ENCODE data around the gene RCAN2.

The RCAN2 gene

GRCh38 chr6:46476301-46476700 is 14.9 kb downstream of the RCAN2 start:
- no peak for TF ChIP-seq OSR1 (CRISPR knock-in tag; IDR thresholded peaks at IDR 0.05)
- no peak for TF ChIP-seq PPARA (CRISPR knock-in tag; IDR thresholded peaks at IDR 0.05; ENCODE audit: borderline replicate concordance)
- no peak for TF ChIP-seq BACH2 (CRISPR knock-in tag; IDR thresholded peaks at IDR 0.05; ENCODE audit: borderline replicate concordance)
- no peak for TF ChIP-seq ZFP30 (CRISPR knock-in tag; IDR thresholded peaks at IDR 0.05)
- TF ChIP-seq TCF4 (CRISPR knock-in tag; IDR thresholded peaks at IDR 0.05; ENCODE audit: borderline replicate concordance): no peak
- TF ChIP-seq ZC3H10 (CRISPR knock-in tag; IDR thresholded peaks at IDR 0.05): no peak
- no peak for TF ChIP-seq RARB (CRISPR knock-in tag; IDR thresholded peaks at IDR 0.05)
- TF ChIP-seq CSDC2 (CRISPR knock-in tag; IDR thresholded peaks at IDR 0.05): no peak
- no peak for TF ChIP-seq GLIS3 (CRISPR knock-in tag; IDR thresholded peaks at IDR 0.05)
- no peak for TF ChIP-seq ISL1 (CRISPR knock-in tag; IDR thresholded peaks at IDR 0.05)
- no peak for TF ChIP-seq ZNF70 (CRISPR knock-in tag; IDR thresholded peaks at IDR 0.05)
- no peak for TF ChIP-seq ARNTL (CRISPR knock-in tag; IDR thresholded peaks at IDR 0.05; ENCODE audit: borderline replicate concordance, low read depth)
- no peak for TF ChIP-seq ZNF565 (CRISPR knock-in tag; conservative IDR thresholded peaks at IDR 0.05; ENCODE audit: low read depth)
- no peak for ATAC-seq

- TF ChIP-seq ARNTL (CRISPR knock-in tag; IDR thresholded peaks at IDR 0.05; ENCODE audit: borderline replicate concordance, low read depth): no peak
- no peak for ATAC-seq
Observed at GRCh38 chr6:46473881-46474280, 17.4 kb downstream of the RCAN2 start.

GRCh38 chr6:46472243-46472642 is 19.0 kb downstream of the RCAN2 start:
- ATAC-seq: no peak
- TF ChIP-seq ESRRG (CRISPR knock-in tag; IDR thresholded peaks at IDR 0.05) (no peak), ZC3H10 (CRISPR knock-in tag; IDR thresholded peaks at IDR 0.05) (no peak), CSDC2 (CRISPR knock-in tag; IDR thresholded peaks at IDR 0.05) (no peak), ISL1 (CRISPR knock-in tag; IDR thresholded peaks at IDR 0.05) (no peak), ZNF565 (CRISPR knock-in tag; conservative IDR thresholded peaks at IDR 0.05; ENCODE audit: low read depth) (no peak), GLIS3 (CRISPR knock-in tag; IDR thresholded peaks at IDR 0.05) (no peak), ZNF70 (CRISPR knock-in tag; IDR thresholded peaks at IDR 0.05) (no peak), BACH2 (CRISPR knock-in tag; IDR thresholded peaks at IDR 0.05; ENCODE audit: borderline replicate concordance) (no peak), ARNTL (CRISPR knock-in tag; IDR thresholded peaks at IDR 0.05; ENCODE audit: borderline replicate concordance, low read depth) (no peak), TOX (CRISPR knock-in tag; IDR thresholded peaks at IDR 0.05; ENCODE audit: borderline replicate concordance) (no peak)
- TF ChIP-seq, protein P1, sequence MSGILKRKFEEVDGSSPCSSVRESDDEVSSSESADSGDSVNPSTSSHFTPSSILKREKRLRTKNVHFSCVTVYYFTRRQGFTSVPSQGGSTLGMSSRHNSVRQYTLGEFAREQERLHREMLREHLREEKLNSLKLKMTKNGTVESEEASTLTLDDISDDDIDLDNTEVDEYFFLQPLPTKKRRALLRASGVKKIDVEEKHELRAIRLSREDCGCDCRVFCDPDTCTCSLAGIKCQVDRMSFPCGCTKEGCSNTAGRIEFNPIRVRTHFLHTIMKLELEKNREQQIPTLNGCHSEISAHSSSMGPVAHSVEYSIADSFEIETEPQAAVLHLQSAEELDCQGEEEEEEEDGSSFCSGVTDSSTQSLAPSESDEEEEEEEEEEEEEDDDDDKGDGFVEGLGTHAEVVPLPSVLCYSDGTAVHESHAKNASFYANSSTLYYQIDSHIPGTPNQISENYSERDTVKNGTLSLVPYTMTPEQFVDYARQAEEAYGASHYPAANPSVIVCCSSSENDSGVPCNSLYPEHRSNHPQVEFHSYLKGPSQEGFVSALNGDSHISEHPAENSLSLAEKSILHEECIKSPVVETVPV (CRISPR knock-in tag; IDR thresholded peaks at IDR 0.05): no peak
- TF ChIP-seq, protein P2, sequence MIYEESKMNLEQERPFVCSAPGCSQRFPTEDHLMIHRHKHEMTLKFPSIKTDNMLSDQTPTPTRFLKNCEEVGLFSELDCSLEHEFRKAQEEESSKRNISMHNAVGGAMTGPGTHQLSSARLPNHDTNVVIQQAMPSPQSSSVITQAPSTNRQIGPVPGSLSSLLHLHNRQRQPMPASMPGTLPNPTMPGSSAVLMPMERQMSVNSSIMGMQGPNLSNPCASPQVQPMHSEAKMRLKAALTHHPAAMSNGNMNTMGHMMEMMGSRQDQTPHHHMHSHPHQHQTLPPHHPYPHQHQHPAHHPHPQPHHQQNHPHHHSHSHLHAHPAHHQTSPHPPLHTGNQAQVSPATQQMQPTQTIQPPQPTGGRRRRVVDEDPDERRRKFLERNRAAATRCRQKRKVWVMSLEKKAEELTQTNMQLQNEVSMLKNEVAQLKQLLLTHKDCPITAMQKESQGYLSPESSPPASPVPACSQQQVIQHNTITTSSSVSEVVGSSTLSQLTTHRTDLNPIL (CRISPR knock-in tag; IDR thresholded peaks at IDR 0.05; ENCODE audit: low read depth): no peak

DNA sequence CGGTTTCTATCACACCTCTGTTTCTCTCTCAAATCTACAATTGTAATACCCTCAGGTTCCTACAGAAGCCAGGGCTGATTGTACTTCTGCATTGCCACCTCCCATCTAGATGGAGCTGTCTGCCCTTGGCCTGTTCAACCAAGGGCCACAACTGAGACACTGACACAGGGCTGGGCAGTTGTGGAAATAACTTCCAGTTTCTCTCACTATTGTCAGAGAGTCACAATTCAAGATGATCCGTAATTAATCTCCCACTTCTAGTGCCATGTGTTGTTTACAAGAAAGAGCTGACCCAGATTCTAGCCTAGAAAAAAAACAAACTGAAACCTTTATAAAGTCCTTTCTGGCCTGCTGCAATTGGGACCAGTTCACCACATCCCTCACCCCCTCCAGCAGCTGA is 22.2 kb downstream of the RCAN2 start:
- ATAC-seq: no peak
- no peak for TF ChIP-seq PATZ1 (CRISPR knock-in tag; IDR thresholded peaks at IDR 0.05; ENCODE audit: borderline replicate concordance)
- no peak for TF ChIP-seq ZC3H10 (CRISPR knock-in tag; IDR thresholded peaks at IDR 0.05)
- no peak for TF ChIP-seq TCF4 (CRISPR knock-in tag; IDR thresholded peaks at IDR 0.05; ENCODE audit: borderline replicate concordance)
- TF ChIP-seq ARNTL (CRISPR knock-in tag; IDR thresholded peaks at IDR 0.05; ENCODE audit: borderline replicate concordance, low read depth): no peak
- TF ChIP-seq, protein P1 (CRISPR knock-in tag; IDR thresholded peaks at IDR 0.05): no peak
- no peak for TF ChIP-seq CSDC2 (CRISPR knock-in tag; IDR thresholded peaks at IDR 0.05)
- TF ChIP-seq ISL1 (CRISPR knock-in tag; IDR thresholded peaks at IDR 0.05): no peak
- TF ChIP-seq ZNF70 (CRISPR knock-in tag; IDR thresholded peaks at IDR 0.05): no peak
- TF ChIP-seq BACH2 (CRISPR knock-in tag; IDR thresholded peaks at IDR 0.05; ENCODE audit: borderline replicate concordance): no peak
- no peak for TF ChIP-seq PPARA (CRISPR knock-in tag; IDR thresholded peaks at IDR 0.05; ENCODE audit: borderline replicate concordance)
- no peak for TF ChIP-seq ZFP30 (CRISPR knock-in tag; IDR thresholded peaks at IDR 0.05)
- TF ChIP-seq GLIS3 (CRISPR knock-in tag; IDR thresholded peaks at IDR 0.05): no peak
- TF ChIP-seq OSR1 (CRISPR knock-in tag; IDR thresholded peaks at IDR 0.05): no peak
- TF ChIP-seq TOX (CRISPR knock-in tag; IDR thresholded peaks at IDR 0.05; ENCODE audit: borderline replicate concordance): no peak
- TF ChIP-seq ZNF8 (CRISPR knock-in tag; IDR thresholded peaks at IDR 0.05): no peak
- TF ChIP-seq ZNF565 (CRISPR knock-in tag; conservative IDR thresholded peaks at IDR 0.05; ENCODE audit: low read depth): no peak

All from SK-N-SH treated with all-trans-retinoic acid at 6 μM for 48 hours (cell line).